G401 (cell line): ENCODE measurements around the gene IGF1. TPM values are rescaled to one million over a fixed set of nuclear protein-coding genes. Genes with fewer than 3 reads are reported as not detected.
A peak's percentile ranks its signal among the peaks of the same experiment; 100 is the strongest.

Experiments used
- DNase-seq: peaks from one replicate; pipeline ENCODE4 v3.0.0-alpha.2; 2015; ENCODE audit warnings: low spot score
- in situ Hi-C: cut with HindIII; loops from 2 replicates; pipeline ENCODE4 v1.10.0; 2016; ENCODE audit warnings: low sequenced_read_pairs, mixed read lengths
- total RNA-seq: library from RNA; depleted of rRNA; stranded (reverse); fragments of >200 nt; shearing (Covaris generic); gene quantifications from 2 replicates; pipeline ENCODE4 v1.2.3, GENCODE V29; 2014

Gene IGF1
- total RNA-seq, 1 experiment from 2014 or later = not detected

DNA sequence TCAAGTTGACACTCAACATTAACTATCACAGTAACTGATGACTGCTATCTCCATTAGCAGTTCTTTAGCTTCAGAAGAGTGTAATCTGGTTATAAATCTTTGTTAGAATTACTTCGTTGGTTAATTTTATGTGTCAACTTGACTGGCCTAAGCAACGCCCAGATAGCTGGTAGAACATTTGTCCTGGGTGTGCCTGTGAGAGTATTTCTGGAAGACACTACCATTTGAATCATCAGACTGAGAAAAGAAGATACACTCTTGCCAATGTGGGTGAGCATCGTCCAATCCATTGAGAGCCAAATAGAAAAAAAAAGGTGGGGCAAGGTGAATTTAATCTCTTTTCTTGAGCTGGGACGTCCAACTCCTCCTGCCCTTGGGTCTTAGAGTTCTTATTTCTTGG is 129.0 kb downstream of the IGF1 start:
- in situ Hi-C loops = no loop called here
- no peak for DNase-seq

DNA sequence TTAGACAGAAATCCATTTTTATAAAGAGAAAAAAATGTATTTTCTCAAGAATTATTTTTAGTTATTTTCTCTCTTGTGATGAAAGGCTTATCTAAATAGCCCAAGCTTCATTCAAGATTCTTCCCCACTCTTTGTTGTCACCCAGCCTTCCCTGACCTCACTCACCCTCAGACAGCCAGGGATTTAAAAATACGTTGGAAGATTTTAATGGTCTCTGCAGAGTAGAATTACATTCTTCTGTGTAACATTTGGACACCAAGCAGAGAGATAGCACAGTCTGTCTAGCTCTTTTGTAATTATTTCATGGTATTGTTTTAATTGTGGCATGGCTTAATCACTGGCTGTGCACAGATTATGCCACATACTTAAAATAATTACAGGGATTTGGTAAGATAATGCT is 130.3 kb downstream of the IGF1 start:
- DNase-seq = no peak
- in situ Hi-C loops = no loop called here

DNA sequence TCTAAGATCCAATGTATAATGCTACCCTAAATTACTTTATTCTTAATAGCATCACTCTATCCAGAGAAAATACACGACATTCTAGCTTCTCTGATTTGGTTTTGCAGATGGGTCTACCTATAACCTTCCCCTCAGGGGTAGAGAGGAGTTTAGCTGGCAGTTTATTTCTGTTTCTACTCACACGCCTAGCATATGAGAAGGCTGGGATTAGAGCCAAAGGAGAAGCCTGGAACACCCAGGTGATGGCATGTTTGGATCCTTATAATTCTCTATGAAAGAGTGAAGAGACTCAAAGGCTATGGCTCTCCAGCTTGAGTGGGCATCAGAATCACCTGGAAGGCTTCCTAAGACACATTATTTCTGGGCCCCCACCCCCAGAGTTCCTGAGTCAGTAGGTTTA is 131.3 kb downstream of the IGF1 start:
- in situ Hi-C loops = no loop called here
- DNase-seq = peak; percentile 7

DNA sequence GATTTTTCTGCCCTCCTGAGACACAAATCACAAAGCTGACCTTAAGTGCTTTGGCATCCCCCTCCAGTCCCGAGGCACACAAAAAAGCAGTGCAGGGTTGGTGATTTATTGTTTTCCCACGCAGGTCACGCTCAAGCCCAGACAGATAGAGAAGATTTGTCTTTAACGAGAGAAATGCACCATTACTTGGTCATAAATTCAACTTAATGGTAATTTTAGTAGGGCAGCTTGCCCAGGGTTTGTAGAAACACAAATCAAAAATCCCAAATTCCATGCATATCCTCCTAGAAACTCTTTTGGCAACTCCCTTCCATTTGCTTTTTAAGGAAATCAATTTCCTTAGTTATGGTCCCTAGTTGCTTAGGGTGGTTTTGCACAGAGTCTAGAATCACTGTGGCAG is 132.6 kb downstream of the IGF1 start:
- DNase-seq = no peak
- in situ Hi-C loops = no loop called here
